ENCODE measurements around the gene CRKL. TPM values are rescaled to one million over a fixed set of nuclear protein-coding genes. Genes with fewer than 3 reads are reported as not detected.

The CRKL gene
- total RNA-seq, 1 donor from 2014 or later, result 59.1 TPM

GRCh38 chr22:20974336-20974955 lies 57.2 kb downstream of the CRKL start:
- no peaks in the 10 kb centered on the region for H3K9me3 Mint-ChIP-seq (ENCODE audit: unreplicated experiment)
- TF ChIP-seq CTCF (IDR thresholded peaks at IDR 0.05; ENCODE audit: unreplicated experiment), result no peak
- H3K4me1 Mint-ChIP-seq (ENCODE audit: unreplicated experiment), result peaks cover 4% of the 10 kb centered on the region
- H3K4me3 Mint-ChIP-seq (ENCODE audit: unreplicated experiment), result no peak overlapping the region
- H3K27ac Mint-ChIP-seq (ENCODE audit: unreplicated experiment), result no peak overlapping the region
- H3K27me3 Mint-ChIP-seq (ENCODE audit: unreplicated experiment), result peaks cover 11% of the 10 kb centered on the region
- no peaks in the 10 kb centered on the region for H3K36me3 Mint-ChIP-seq (ENCODE audit: low read depth, unreplicated experiment)
- no peak for DNase-seq (ENCODE audit: low spot score)

- Mint-ChIP-seq H3K4me3 (ENCODE audit: unreplicated experiment) (peak overlapping the region; percentile 42), H3K36me3 (ENCODE audit: low read depth, unreplicated experiment) (no peaks in the 10 kb centered on the region), H3K4me1 (ENCODE audit: unreplicated experiment) (peaks cover 6% of the 10 kb centered on the region), H3K27me3 (ENCODE audit: unreplicated experiment) (peaks cover 17% of the 10 kb centered on the region), H3K27ac (ENCODE audit: unreplicated experiment) (no peak overlapping the region), H3K9me3 (ENCODE audit: unreplicated experiment) (no peaks in the 10 kb centered on the region)
- no peak for DNase-seq (ENCODE audit: low spot score)
- TF ChIP-seq CTCF (IDR thresholded peaks at IDR 0.05; ENCODE audit: unreplicated experiment), result no peak
Observed at GRCh38 chr22:20975541-20976290, 58.5 kb downstream of the CRKL start.

- Mint-ChIP-seq H3K27me3 (ENCODE audit: unreplicated experiment) (peaks cover 17% of the 10 kb centered on the region), H3K4me1 (ENCODE audit: unreplicated experiment) (peaks cover 6% of the 10 kb centered on the region)
Observed at GRCh38 chr22:20976291-20976877, 59.2 kb downstream of the CRKL start.

GRCh38 chr22:20977019-20977418 lies 59.8 kb downstream of the CRKL start:
- Mint-ChIP-seq H3K4me3 (ENCODE audit: unreplicated experiment) (no peak overlapping the region), H3K27me3 (ENCODE audit: unreplicated experiment) (peaks cover 17% of the 10 kb centered on the region), H3K9me3 (ENCODE audit: unreplicated experiment) (no peaks in the 10 kb centered on the region), H3K36me3 (ENCODE audit: low read depth, unreplicated experiment) (no peaks in the 10 kb centered on the region), H3K27ac (ENCODE audit: unreplicated experiment) (no peak overlapping the region), H3K4me1 (ENCODE audit: unreplicated experiment) (peaks cover 6% of the 10 kb centered on the region)
- no peak for TF ChIP-seq CTCF (IDR thresholded peaks at IDR 0.05; ENCODE audit: unreplicated experiment)
- no peak for DNase-seq (ENCODE audit: low spot score)

More at GRCh38 chr22:20976291-20976877, 59.2 kb downstream of the CRKL start:
- Mint-ChIP-seq H3K27ac (ENCODE audit: unreplicated experiment) (no peak overlapping the region), H3K9me3 (ENCODE audit: unreplicated experiment) (no peaks in the 10 kb centered on the region), H3K4me3 (ENCODE audit: unreplicated experiment) (no peak overlapping the region), H3K36me3 (ENCODE audit: low read depth, unreplicated experiment) (no peaks in the 10 kb centered on the region)
- DNase-seq (ENCODE audit: low spot score), result no peak
- no peak for TF ChIP-seq CTCF (IDR thresholded peaks at IDR 0.05; ENCODE audit: unreplicated experiment)

Measured in endothelial cell (in vitro differentiated cells).